RWPE2 (cell line): ENCODE data around the gene CLDN6.
A peak's percentile ranks its signal among the peaks of the same experiment; 100 is the strongest.

Experiments used
- ATAC-seq: fragments of 200-7000 bp; cut with Tn5 transposase; 3 replicates; pipeline ENCODE4 v1.9.1; 2021; ENCODE audit warnings: low read depth
- DNase-seq: peaks from one replicate; pipeline ENCODE4 v3.0.0-alpha.2; 2020; ENCODE audit warnings: low spot score
- H3K27ac ChIP-seq: fragments of 450-650 bp; 2 replicates; pipeline ENCODE4 v1.5.1; 2017; ENCODE audit warnings: mild to moderate bottlenecking; ENCODE audit not compliant: poor library complexity, severe bottlenecking
- H3K27me3 ChIP-seq: fragments of 250-450 bp; sonication (Bioruptor Pico); 2 replicates; pipeline ENCODE4 v1.5.1; 2021; ENCODE audit warnings: mild to moderate bottlenecking, moderate library complexity; ENCODE audit not compliant: insufficient read depth, poor library complexity, severe bottlenecking
- H3K36me3 ChIP-seq: fragments of 250-450 bp; sonication (Bioruptor Pico); 2 replicates; pipeline ENCODE4 v1.5.1; 2020; ENCODE audit warnings: low read depth, mild to moderate bottlenecking, moderate library complexity
- H3K4me1 ChIP-seq: fragments of 250-450 bp; sonication (Bioruptor Pico); 2 replicates; pipeline ENCODE4 v1.5.1; 2021; ENCODE audit warnings: mild to moderate bottlenecking, moderate library complexity; ENCODE audit not compliant: insufficient read depth, poor library complexity, severe bottlenecking
- H3K4me3 ChIP-seq: fragments of 250-450 bp; sonication (Bioruptor Pico); 2 replicates; pipeline ENCODE4 v1.5.1; 2021; ENCODE audit warnings: mild to moderate bottlenecking, moderate library complexity; ENCODE audit not compliant: severe bottlenecking
- H3K9me3 ChIP-seq: fragments of 250-450 bp; sonication (Bioruptor Pico); 2 replicates; pipeline ENCODE4 v1.5.1; 2021; ENCODE audit warnings: mild to moderate bottlenecking, moderate library complexity; ENCODE audit not compliant: severe bottlenecking
- TF ChIP-seq, protein P1 (sequence below): fragments of 450-650 bp; IDR thresholded peaks from one replicate; pipeline ENCODE4 v1.5.1; 2017; ENCODE audit warnings: mild to moderate bottlenecking, moderate library complexity; ENCODE audit not compliant: poor library complexity, severe bottlenecking

CLDN6 gene

GRCh38 chr16:2969545-2970521 is 48.1 kb downstream of the CLDN6 start:
- no peaks in the 10 kb centered on the region for H3K27me3 ChIP-seq
- no peaks in the 10 kb centered on the region for H3K4me1 ChIP-seq
- peaks cover 33% of the 10 kb centered on the region for H3K36me3 ChIP-seq
- H3K4me3 ChIP-seq, result peak overlapping the region; percentile 70
- H3K9me3 ChIP-seq, result no peaks in the 10 kb centered on the region
- TF ChIP-seq, protein P1, sequence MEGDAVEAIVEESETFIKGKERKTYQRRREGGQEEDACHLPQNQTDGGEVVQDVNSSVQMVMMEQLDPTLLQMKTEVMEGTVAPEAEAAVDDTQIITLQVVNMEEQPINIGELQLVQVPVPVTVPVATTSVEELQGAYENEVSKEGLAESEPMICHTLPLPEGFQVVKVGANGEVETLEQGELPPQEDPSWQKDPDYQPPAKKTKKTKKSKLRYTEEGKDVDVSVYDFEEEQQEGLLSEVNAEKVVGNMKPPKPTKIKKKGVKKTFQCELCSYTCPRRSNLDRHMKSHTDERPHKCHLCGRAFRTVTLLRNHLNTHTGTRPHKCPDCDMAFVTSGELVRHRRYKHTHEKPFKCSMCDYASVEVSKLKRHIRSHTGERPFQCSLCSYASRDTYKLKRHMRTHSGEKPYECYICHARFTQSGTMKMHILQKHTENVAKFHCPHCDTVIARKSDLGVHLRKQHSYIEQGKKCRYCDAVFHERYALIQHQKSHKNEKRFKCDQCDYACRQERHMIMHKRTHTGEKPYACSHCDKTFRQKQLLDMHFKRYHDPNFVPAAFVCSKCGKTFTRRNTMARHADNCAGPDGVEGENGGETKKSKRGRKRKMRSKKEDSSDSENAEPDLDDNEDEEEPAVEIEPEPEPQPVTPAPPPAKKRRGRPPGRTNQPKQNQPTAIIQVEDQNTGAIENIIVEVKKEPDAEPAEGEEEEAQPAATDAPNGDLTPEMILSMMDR, result peak; percentile 76
- H3K27ac ChIP-seq, result peak overlapping the region; percentile 78
- peak; percentile 53 for ATAC-seq
- DNase-seq, result peak; percentile 78

DNA sequence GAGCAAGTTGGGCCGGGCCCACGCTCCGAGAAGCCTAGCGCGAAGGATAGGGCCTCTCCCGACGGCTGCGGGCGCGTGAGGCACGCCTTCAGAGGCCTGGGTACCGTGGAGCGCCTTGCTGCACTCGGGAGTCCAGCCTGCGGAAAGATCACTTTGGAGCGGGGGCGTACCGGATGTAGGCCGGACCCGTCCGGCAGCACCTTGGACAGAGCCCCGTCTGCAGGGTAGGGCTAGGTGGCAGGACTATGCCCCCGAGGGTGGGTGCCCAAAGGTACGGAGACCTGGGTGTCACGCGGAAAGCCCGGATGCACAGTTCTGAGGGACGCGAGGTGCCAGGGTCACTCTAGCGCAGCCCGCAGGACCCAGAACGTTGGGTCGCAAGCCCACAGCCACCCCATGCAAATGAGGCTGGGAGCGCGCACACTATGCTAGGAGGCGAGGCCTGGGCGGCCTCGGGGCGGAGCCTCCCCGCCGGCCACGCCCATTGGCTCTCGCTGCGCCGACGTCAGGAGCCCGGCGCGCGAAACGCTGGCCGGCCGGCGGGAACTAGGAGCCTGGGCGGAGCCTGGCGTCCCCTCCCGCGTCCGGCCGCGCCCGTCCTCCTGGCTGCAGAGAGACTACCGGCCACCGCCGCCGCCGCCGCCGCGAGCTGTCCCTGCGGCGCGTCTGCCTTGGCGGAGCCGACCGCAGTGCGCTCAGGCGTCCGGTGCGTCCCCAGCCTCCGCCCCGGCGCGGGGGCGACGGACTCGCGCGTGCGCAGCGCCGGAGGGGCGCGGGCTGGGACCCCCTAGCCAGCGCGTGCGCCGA is 49.0 kb downstream of the CLDN6 start, which contains the start of gene PAQR4:
TSS of gene PAQR4 (plus strand) at position 611 of the 807 bp plus-strand sequence. CDS start 327 bp downstream, outside the sequence.
- ATAC-seq (peak; percentile 60), DNase-seq (peak; percentile 87)
- peak within 1 kb of the TSS; percentile 70 for H3K4me3 ChIP-seq
- H3K27ac ChIP-seq, result peak within 1 kb of the TSS; percentile 78
- H3K36me3 ChIP-seq, result peaks cover 27% of the 10 kb centered on the region
- H3K9me3 ChIP-seq, result no peaks in the 10 kb centered on the region
- H3K27me3 ChIP-seq, result no peaks in the 10 kb centered on the region
- H3K4me1 ChIP-seq, result no peaks in the 10 kb centered on the region
- TF ChIP-seq, protein P1, result no peak

DNA sequence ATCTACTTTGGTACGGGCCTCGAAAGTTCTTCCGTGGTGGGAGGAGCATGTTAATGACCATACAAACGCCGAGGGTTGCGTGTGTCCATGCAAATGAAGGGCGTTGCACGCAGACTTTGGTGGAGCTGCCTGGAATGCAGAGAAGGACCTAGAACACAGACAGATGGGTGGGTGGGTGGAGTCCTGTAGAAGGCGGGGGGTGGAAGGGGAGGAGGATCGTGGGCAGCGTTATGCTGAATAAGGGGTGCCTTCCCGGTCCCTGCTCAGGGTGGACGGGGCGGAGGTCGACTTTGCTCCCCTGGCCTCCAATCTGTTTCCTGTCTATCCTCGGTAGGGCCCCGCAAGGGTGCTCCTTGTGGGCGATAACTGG is 49.6 kb downstream of the CLDN6 start:
- no peak for ATAC-seq
- Histone ChIP-seq H3K36me3 (peaks cover 23% of the 10 kb centered on the region), H3K4me3 (peak overlapping the region; percentile 70), H3K4me1 (no peaks in the 10 kb centered on the region), H3K27ac (peak overlapping the region; percentile 78), H3K9me3 (no peaks in the 10 kb centered on the region), H3K27me3 (no peaks in the 10 kb centered on the region)
- TF ChIP-seq, protein P1, result no peak
- DNase-seq, result no peak

DNA sequence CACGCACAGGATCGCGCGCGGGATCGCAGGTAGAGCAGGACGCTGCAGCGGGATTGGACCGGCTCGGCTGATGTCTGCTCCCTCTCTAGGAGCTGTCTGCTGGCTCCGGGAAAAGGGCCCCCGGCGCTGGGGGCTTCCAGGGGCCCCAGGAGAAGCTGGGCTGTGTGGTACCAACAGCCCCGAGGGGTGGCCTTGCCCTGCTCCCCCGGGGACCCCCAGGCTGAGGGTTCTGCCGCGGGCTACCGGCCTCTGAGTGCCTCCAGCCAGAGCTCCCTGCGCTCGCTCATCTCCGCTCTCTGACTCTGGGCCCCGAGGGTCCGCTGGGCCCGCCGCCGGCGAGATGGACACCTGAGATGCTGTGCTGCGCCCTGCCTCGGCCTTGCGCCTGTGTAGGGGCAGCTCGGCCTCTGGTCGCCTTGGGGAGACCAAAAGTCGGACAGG is 50.2 kb downstream of the CLDN6 start:
- no peaks in the 10 kb centered on the region for H3K4me1 ChIP-seq
- H3K27me3 ChIP-seq, result no peaks in the 10 kb centered on the region
- ATAC-seq, result no peak
- peak overlapping the region; percentile 78 for H3K27ac ChIP-seq
- TF ChIP-seq, protein P1, result no peak
- no peaks in the 10 kb centered on the region for H3K9me3 ChIP-seq
- DNase-seq, result no peak
- peaks cover 18% of the 10 kb centered on the region for H3K36me3 ChIP-seq
- no peak overlapping the region for H3K4me3 ChIP-seq
